Brain microvascular endothelial cell (primary cell): ENCODE measurements around the gene KRT76.

ENCODE experiments used
- DNase-seq: peaks from one replicate; pipeline ENCODE4 v3.0.0-alpha.2; 2020
- H3K27ac ChIP-seq: fragments of 250-450 bp; sonication (Bioruptor Pico); 2 replicates; pipeline ENCODE4 v1.5.1; 2020; ENCODE audit warnings: mild to moderate bottlenecking, moderate library complexity
- H3K27me3 ChIP-seq: fragments of 250-450 bp; sonication (Bioruptor Pico); replicated peaks from 2 replicates; pipeline ENCODE4 v1.5.1; 2020; ENCODE audit warnings: mild to moderate bottlenecking
- H3K36me3 ChIP-seq: fragments of 250-450 bp; sonication (Bioruptor Pico); replicated peaks from 2 replicates; pipeline ENCODE4 v1.5.1; 2020; ENCODE audit warnings: mild to moderate bottlenecking
- H3K4me3 ChIP-seq: 2 replicates; pipeline ENCODE4 v1.5.1; 2011; ENCODE audit warnings: low read depth, mild to moderate bottlenecking, control low read depth, low read length, moderate library complexity
- in situ Hi-C: cut with HindIII; loops from 2 replicates; pipeline ENCODE4 v1.10.0; 2017; ENCODE audit warnings: low sequenced_read_pairs, low pct_ligation_motif_present
- TF ChIP-seq, protein P1 (sequence below): IDR thresholded peaks from 2 replicates; pipeline ENCODE4 v1.5.1; 2011; ENCODE audit warnings: low read depth, mild to moderate bottlenecking, moderate library complexity, low read length, control low read depth, inconsistent platforms; ENCODE audit errors: missing control alignments

KRT76 gene

GRCh38 chr12:52769946-52770345 is 7.2 kb downstream of the KRT76 start:
- H3K27me3 ChIP-seq = peaks cover 3% of the 10 kb centered on the region
- in situ Hi-C loops = no loop called here
- no peak for DNase-seq
- H3K36me3 ChIP-seq = no peaks in the 10 kb centered on the region
- TF ChIP-seq, protein P1, sequence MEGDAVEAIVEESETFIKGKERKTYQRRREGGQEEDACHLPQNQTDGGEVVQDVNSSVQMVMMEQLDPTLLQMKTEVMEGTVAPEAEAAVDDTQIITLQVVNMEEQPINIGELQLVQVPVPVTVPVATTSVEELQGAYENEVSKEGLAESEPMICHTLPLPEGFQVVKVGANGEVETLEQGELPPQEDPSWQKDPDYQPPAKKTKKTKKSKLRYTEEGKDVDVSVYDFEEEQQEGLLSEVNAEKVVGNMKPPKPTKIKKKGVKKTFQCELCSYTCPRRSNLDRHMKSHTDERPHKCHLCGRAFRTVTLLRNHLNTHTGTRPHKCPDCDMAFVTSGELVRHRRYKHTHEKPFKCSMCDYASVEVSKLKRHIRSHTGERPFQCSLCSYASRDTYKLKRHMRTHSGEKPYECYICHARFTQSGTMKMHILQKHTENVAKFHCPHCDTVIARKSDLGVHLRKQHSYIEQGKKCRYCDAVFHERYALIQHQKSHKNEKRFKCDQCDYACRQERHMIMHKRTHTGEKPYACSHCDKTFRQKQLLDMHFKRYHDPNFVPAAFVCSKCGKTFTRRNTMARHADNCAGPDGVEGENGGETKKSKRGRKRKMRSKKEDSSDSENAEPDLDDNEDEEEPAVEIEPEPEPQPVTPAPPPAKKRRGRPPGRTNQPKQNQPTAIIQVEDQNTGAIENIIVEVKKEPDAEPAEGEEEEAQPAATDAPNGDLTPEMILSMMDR = no peak
- H3K4me3 ChIP-seq = no peak overlapping the region
- no peak overlapping the region for H3K27ac ChIP-seq

DNA sequence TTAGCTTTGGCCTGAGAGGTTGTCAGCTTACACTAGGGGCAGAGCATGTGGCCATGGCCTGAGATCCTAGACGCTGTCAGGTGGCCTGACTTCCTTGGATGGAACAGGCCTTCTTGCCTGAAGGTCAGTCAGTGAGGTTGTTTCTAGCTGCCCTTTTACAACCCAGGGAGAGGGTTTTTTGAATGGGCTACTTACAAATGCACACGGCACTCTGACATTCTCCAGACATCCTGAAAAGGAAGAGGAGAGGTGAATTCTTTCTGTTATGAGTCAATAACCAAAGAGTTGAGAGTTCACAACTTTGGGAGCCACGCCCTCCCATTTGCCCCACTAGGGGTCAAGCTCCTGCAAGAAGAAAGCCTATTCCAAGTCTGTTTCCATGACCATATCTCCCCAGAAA is 7.8 kb downstream of the KRT76 start:
- in situ Hi-C loops = no loop called here
- Histone ChIP-seq H3K27me3 (peaks cover 2% of the 10 kb centered on the region), H3K27ac (no peak overlapping the region), H3K4me3 (no peak overlapping the region), H3K36me3 (no peaks in the 10 kb centered on the region)
- DNase-seq = no peak
- TF ChIP-seq, protein P1 = no peak

- in situ Hi-C loops = no loop called here
- peaks cover 2% of the 10 kb centered on the region for H3K27me3 ChIP-seq
- no peak for DNase-seq
Measured at GRCh38 chr12:52768479-52769200, 8.5 kb downstream of the KRT76 start.

DNA sequence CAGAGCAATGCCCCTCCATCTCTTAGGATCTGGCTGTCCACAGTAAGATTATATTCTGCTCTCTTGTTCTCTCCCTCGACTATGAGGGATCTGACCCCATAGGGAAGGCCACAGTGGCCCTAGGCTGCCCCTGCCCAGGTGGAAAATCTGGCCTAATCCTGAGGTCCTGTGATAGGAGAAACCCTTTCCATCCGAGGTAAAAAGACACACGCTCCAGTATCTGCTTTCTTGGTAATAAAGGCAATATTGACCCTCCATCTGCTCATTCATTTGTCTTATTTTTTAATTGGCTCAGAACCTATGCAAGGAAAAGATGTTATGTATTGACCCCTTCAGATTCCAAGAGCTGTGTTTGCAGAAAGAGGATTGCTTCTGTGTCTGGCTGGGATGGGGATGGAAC is 9.7 kb downstream of the KRT76 start:
- in situ Hi-C loops = no loop called here
- H3K27ac ChIP-seq = no peak overlapping the region
- TF ChIP-seq, protein P1 = no peak
- H3K27me3 ChIP-seq = peaks cover 2% of the 10 kb centered on the region
- no peak overlapping the region for H3K4me3 ChIP-seq
- DNase-seq = no peak
- no peaks in the 10 kb centered on the region for H3K36me3 ChIP-seq

More at GRCh38 chr12:52768479-52769200, 8.5 kb downstream of the KRT76 start:
- Histone ChIP-seq H3K4me3 (no peak overlapping the region), H3K27ac (no peak overlapping the region), H3K36me3 (no peaks in the 10 kb centered on the region)
- TF ChIP-seq, protein P1 = no peak

GRCh38 chr12:52767020-52767379 is 10.1 kb downstream of the KRT76 start:
- DNase-seq = no peak
- H3K27me3 ChIP-seq = peaks cover 1% of the 10 kb centered on the region
- no peaks in the 10 kb centered on the region for H3K36me3 ChIP-seq
- no peak overlapping the region for H3K4me3 ChIP-seq
- TF ChIP-seq, protein P1 = no peak
- in situ Hi-C loops = no loop called here
- H3K27ac ChIP-seq = no peak overlapping the region
